Measurements from ENCODE around the gene MTCH1. TPM values are rescaled to one million over a fixed set of nuclear protein-coding genes. Genes with fewer than 3 reads are reported as not detected.

Gene MTCH1
- polyA plus RNA-seq, 1 donor = 126 TPM

- Histone ChIP-seq H3K4me3 (ENCODE audit: low read length) (no peak overlapping the region), H3K36me3 (ENCODE audit: control insufficient read depth, insufficient read depth, low read length) (no peaks in the 10 kb centered on the region), H3K4me1 (ENCODE audit: control insufficient read depth, insufficient read depth, low read length) (peaks cover 5% of the 10 kb centered on the region), H3K27me3 (ENCODE audit: control insufficient read depth, insufficient read depth, low read length) (peaks cover 4% of the 10 kb centered on the region), H3K27ac (ENCODE audit: low read length) (no peak overlapping the region), H3K9me3 (ENCODE audit: control insufficient read depth, low read depth, low read length) (no peaks in the 10 kb centered on the region)
- no CpG with 5 or more reads among the region's 6 CpGs for WGBS (ENCODE audit: insufficient coverage, low lambda C conversion rate)
- DNase-seq = no peak
Observed at GRCh38 chr6:36989264-36989663, 3.3 kb upstream of the MTCH1 start.

DNA sequence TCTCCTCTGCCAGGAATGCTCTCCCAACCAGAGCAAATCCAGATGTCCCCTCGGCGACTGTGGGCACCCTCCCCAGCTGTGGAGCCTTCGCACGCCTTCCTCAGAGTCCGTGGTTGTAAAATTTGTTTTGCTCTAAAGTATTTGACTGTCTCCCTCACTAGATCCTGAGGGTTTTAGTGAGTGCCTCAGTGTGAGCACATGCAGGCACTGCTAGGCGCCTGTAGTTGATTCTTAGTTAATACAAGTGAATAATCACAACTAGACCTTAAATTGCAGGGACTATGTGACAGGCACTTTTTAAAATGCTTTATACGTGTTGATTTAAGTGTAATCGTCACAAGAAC lies 680 bp upstream of the MTCH1 start:
- 0% methylated on average over 1 of the region's 8 CpGs for WGBS (ENCODE audit: insufficient coverage, low lambda C conversion rate)

GRCh38 chr6:36985417-36985807 lies 584 bp downstream of the MTCH1 start:
- Histone ChIP-seq H3K27me3 (ENCODE audit: control insufficient read depth, insufficient read depth, low read length) (no peaks in the 10 kb centered on the region), H3K4me1 (ENCODE audit: control insufficient read depth, insufficient read depth, low read length) (peaks cover 11% of the 10 kb centered on the region), H3K9me3 (ENCODE audit: control insufficient read depth, low read depth, low read length) (no peaks in the 10 kb centered on the region), H3K27ac (ENCODE audit: low read length) (peak overlapping the region; percentile 64), H3K36me3 (ENCODE audit: control insufficient read depth, insufficient read depth, low read length) (peaks cover 13% of the 10 kb centered on the region), H3K4me3 (ENCODE audit: low read length) (peak overlapping the region; percentile 96)
- DNase-seq = peak in 1 of 2 donors; percentile 17
- WGBS (ENCODE audit: insufficient coverage, low lambda C conversion rate) = 0% methylated on average over 6 of the region's 15 CpGs

More for the DNA sequence above, 680 bp upstream of the MTCH1 start:
- H3K4me1 ChIP-seq (ENCODE audit: control insufficient read depth, insufficient read depth, low read length) = peaks cover 11% of the 10 kb centered on the region
- H3K36me3 ChIP-seq (ENCODE audit: control insufficient read depth, insufficient read depth, low read length) = peaks cover 4% of the 10 kb centered on the region
- H3K4me3 ChIP-seq (ENCODE audit: low read length) = peak overlapping the region; percentile 63
- DNase-seq = no peak
- peak overlapping the region; percentile 76 for H3K27ac ChIP-seq (ENCODE audit: low read length)
- H3K27me3 ChIP-seq (ENCODE audit: control insufficient read depth, insufficient read depth, low read length) = no peaks in the 10 kb centered on the region
- H3K9me3 ChIP-seq (ENCODE audit: control insufficient read depth, low read depth, low read length) = no peaks in the 10 kb centered on the region

GRCh38 chr6:36984581-36985416 lies 1.2 kb downstream of the MTCH1 start:
- H3K4me1 ChIP-seq (ENCODE audit: control insufficient read depth, insufficient read depth, low read length) = peaks cover 11% of the 10 kb centered on the region

GRCh38 chr6:36983538-36983937 lies 2.5 kb downstream of the MTCH1 start:
- WGBS (ENCODE audit: insufficient coverage, low lambda C conversion rate) = no CpG with 5 or more reads among the region's 3 CpGs
- DNase-seq = no peak
- H3K27ac ChIP-seq (ENCODE audit: low read length) = no peak overlapping the region
- H3K9me3 ChIP-seq (ENCODE audit: control insufficient read depth, low read depth, low read length) = no peaks in the 10 kb centered on the region
- H3K27me3 ChIP-seq (ENCODE audit: control insufficient read depth, insufficient read depth, low read length) = no peaks in the 10 kb centered on the region
- peaks cover 14% of the 10 kb centered on the region for H3K36me3 ChIP-seq (ENCODE audit: control insufficient read depth, insufficient read depth, low read length)
- peaks cover 11% of the 10 kb centered on the region for H3K4me1 ChIP-seq (ENCODE audit: control insufficient read depth, insufficient read depth, low read length)
- no peak overlapping the region for H3K4me3 ChIP-seq (ENCODE audit: low read length)

More at GRCh38 chr6:36984581-36985416, 1.2 kb downstream of the MTCH1 start:
- Histone ChIP-seq H3K36me3 (ENCODE audit: control insufficient read depth, insufficient read depth, low read length) (peaks cover 13% of the 10 kb centered on the region), H3K9me3 (ENCODE audit: control insufficient read depth, low read depth, low read length) (no peaks in the 10 kb centered on the region), H3K27ac (ENCODE audit: low read length) (peak overlapping the region; percentile 19), H3K4me3 (ENCODE audit: low read length) (peak overlapping the region; percentile 96), H3K27me3 (ENCODE audit: control insufficient read depth, insufficient read depth, low read length) (no peaks in the 10 kb centered on the region)
- no CpG with 5 or more reads among the region's 19 CpGs for WGBS (ENCODE audit: insufficient coverage, low lambda C conversion rate)
- peak; percentile 29 to 47 for DNase-seq

DNA sequence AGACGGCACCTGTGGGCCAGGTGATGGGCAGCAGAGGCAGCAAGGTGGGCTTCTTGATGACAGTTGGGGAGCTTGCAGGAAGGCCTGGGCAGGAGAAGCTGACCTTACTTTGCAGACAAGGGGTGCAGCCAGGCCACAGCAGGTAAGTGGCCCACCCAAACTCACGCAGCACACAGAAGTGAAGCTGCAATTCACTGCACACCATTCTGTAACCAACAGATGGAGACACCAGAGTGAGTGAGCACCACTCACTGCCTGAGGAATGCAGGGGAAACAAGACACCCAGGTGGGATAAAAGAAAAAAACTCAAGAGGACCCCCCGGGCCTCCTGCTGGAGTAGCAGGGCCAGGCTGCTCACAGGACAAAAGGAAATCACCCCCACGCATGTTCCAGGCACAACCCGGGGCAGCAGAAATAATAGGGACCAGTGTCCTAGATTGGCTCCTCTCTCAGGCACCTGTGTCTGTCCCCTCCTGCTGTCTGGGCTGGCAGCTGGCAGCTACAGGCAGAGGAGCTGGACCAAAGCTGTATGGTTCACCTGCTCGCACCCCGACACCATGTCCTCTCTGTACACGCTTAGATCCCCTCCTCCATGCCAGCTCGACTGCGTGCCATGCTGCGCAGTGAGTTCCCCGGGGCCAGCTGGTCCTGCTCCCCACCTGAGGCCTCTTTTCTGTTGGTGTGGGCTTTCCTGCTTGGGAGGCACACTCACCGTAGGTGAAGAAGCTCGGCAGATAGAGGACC lies 4.9 kb downstream of the MTCH1 start:
- peaks cover 11% of the 10 kb centered on the region for H3K4me1 ChIP-seq (ENCODE audit: control insufficient read depth, insufficient read depth, low read length)
- no peaks in the 10 kb centered on the region for H3K9me3 ChIP-seq (ENCODE audit: control insufficient read depth, low read depth, low read length)
- WGBS (ENCODE audit: insufficient coverage, low lambda C conversion rate) = no CpG with 5 or more reads among the region's 14 CpGs
- no peaks in the 10 kb centered on the region for H3K27me3 ChIP-seq (ENCODE audit: control insufficient read depth, insufficient read depth, low read length)
- no peak overlapping the region for H3K4me3 ChIP-seq (ENCODE audit: low read length)
- peaks cover 39% of the 10 kb centered on the region for H3K36me3 ChIP-seq (ENCODE audit: control insufficient read depth, insufficient read depth, low read length)
- no peak overlapping the region for H3K27ac ChIP-seq (ENCODE audit: low read length)
- no peak for DNase-seq

DNA sequence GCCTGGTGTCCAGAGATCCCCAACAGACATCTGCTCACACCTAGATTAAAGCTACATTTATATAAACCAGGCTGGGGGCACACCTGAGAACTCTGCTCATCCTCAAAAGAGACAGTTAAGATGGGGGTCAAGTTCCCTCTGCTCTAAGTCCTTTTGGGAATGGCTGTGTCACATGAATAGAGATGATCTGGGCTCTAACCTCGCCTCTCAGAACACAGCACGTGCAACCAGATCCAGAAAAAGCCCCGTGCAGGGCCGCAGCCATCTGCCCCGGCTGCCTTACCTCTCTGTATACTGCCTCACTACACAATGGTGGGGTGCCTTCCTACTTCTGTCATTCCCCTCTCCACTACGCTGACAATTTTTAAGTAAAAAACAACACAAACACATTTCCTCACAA lies 5.9 kb downstream of the MTCH1 start:
- Histone ChIP-seq H3K36me3 (ENCODE audit: control insufficient read depth, insufficient read depth, low read length) (peaks cover 48% of the 10 kb centered on the region), H3K4me1 (ENCODE audit: control insufficient read depth, insufficient read depth, low read length) (peaks cover 11% of the 10 kb centered on the region), H3K9me3 (ENCODE audit: control insufficient read depth, low read depth, low read length) (no peaks in the 10 kb centered on the region), H3K4me3 (ENCODE audit: low read length) (no peak overlapping the region), H3K27ac (ENCODE audit: low read length) (no peak overlapping the region), H3K27me3 (ENCODE audit: control insufficient read depth, insufficient read depth, low read length) (no peaks in the 10 kb centered on the region)
- no peak for DNase-seq
- WGBS (ENCODE audit: insufficient coverage, low lambda C conversion rate) = no CpG with 5 or more reads among the region's 6 CpGs

- Histone ChIP-seq H3K27me3 (ENCODE audit: control insufficient read depth, insufficient read depth, low read length) (no peaks in the 10 kb centered on the region), H3K9me3 (ENCODE audit: control insufficient read depth, low read depth, low read length) (no peaks in the 10 kb centered on the region), H3K36me3 (ENCODE audit: control insufficient read depth, insufficient read depth, low read length) (peaks cover 56% of the 10 kb centered on the region), H3K4me1 (ENCODE audit: control insufficient read depth, insufficient read depth, low read length) (peaks cover 7% of the 10 kb centered on the region), H3K4me3 (ENCODE audit: low read length) (no peak overlapping the region), H3K27ac (ENCODE audit: low read length) (no peak overlapping the region)
- peak; percentile 30 to 36 for DNase-seq
- 100% methylated on average over 1 of the region's 4 CpGs for whole genome bisulfite sequencing (ENCODE audit: insufficient coverage, low lambda C conversion rate)
Observed at GRCh38 chr6:36979347-36979742, 6.7 kb downstream of the MTCH1 start.

GRCh38 chr6:36978421-36979346 lies 7.3 kb downstream of the MTCH1 start:
- Histone ChIP-seq H3K36me3 (ENCODE audit: control insufficient read depth, insufficient read depth, low read length) (peaks cover 60% of the 10 kb centered on the region), H3K27ac (ENCODE audit: low read length) (no peak overlapping the region), H3K9me3 (ENCODE audit: control insufficient read depth, low read depth, low read length) (no peaks in the 10 kb centered on the region), H3K4me1 (ENCODE audit: control insufficient read depth, insufficient read depth, low read length) (peaks cover under 1% of the 10 kb centered on the region), H3K27me3 (ENCODE audit: control insufficient read depth, insufficient read depth, low read length) (no peaks in the 10 kb centered on the region), H3K4me3 (ENCODE audit: low read length) (no peak overlapping the region)
- 100% methylated on average over 1 of the region's 11 CpGs for WGBS (ENCODE audit: insufficient coverage, low lambda C conversion rate)
- DNase-seq = no peak

DNA sequence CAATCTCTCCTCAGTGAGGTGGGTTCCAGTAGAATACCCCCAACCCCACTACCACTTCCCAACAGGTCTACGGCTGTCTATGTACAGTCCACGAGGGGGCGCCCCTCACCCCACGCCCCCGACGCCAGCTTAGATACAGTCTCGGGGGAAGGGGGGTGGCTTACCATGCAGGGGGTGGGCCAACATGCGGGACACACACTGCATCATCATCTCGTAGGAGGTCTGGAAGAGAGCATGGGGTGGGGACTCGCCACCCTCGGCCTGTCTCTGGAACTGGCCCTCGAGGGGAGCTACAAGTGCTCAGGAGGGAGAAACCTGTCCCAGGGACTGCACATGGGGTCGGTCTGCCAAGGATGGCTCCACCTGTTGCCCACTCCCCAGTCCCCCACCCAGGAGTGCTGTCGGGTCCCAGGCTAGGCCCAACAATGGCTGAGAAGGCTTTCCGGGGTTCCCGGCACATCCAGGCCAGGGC lies 8.5 kb downstream of the MTCH1 start:
- H3K36me3 ChIP-seq (ENCODE audit: control insufficient read depth, insufficient read depth, low read length) = peaks cover 68% of the 10 kb centered on the region
- WGBS (ENCODE audit: insufficient coverage, low lambda C conversion rate) = no CpG with 5 or more reads among the region's 16 CpGs
- no peaks in the 10 kb centered on the region for H3K27me3 ChIP-seq (ENCODE audit: control insufficient read depth, insufficient read depth, low read length)
- H3K27ac ChIP-seq (ENCODE audit: low read length) = no peak overlapping the region
- H3K9me3 ChIP-seq (ENCODE audit: control insufficient read depth, low read depth, low read length) = no peaks in the 10 kb centered on the region
- DNase-seq = no peak
- no peak overlapping the region for H3K4me3 ChIP-seq (ENCODE audit: low read length)
- H3K4me1 ChIP-seq (ENCODE audit: control insufficient read depth, insufficient read depth, low read length) = no peaks in the 10 kb centered on the region

Measured in large intestine (tissue), 3 donors.